GM18526 (cell line): ENCODE results near the gene USP46.

ENCODE experiments used
- POLR2A ChIP-seq: IDR thresholded peaks from 3 replicates; pipeline ENCODE4 v1.6.1; 2011; ENCODE audit not compliant: insufficient read length; ENCODE audit errors: extremely low read depth

USP46 gene

GRCh38 chr4:52576326-52576725 lies 82.8 kb downstream of the USP46 start:
- TF ChIP-seq POLR2A = no peak

GRCh38 chr4:52575406-52575805 lies 83.7 kb downstream of the USP46 start:
- TF ChIP-seq POLR2A = no peak

DNA sequence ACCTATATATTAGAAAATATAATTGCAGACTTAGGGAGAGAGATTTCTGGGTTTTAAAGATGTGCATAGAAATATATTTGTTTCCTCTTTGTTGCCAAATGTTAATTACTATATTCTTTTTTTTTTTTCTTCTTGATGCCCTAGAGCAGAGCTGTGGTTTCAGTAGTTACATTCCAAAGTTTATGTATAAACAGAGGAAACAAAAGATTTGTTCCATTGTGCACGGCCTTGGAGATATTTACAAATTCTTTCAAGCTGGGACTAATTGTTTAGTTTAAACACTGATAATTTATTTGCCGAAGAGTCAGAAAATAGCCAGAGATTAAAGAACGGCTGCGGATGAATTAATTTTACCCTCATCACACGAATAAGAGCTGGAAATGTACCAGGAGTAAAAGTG lies 85.1 kb downstream of the USP46 start:
- TF ChIP-seq POLR2A = no peak

- TF ChIP-seq POLR2A = no peak
Observed at GRCh38 chr4:52573551-52573950, 85.5 kb downstream of the USP46 start.

- TF ChIP-seq POLR2A = no peak
Observed at GRCh38 chr4:52572936-52573485, 86.1 kb downstream of the USP46 start.

DNA sequence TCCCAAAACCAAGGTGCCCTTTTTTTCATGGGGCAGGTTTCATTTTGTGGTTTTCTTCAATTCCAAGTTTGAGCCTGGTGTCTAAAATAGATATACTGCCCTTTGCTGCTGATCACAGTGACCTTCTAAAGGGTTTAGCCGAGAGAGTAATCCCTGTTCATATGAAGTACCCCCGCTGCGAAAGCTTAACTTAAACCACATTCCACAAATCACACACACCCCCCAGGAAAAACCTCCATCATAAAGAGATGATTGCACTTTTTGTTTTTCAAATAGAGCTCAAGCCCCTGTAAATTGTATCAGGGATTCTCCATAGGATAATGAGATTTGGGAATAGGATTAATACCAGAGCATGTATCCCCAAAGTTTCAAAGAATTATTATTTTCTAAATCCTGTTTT lies 90.8 kb downstream of the USP46 start:
- TF ChIP-seq POLR2A = no peak

GRCh38 chr4:52566136-52567031 lies 92.7 kb downstream of the USP46 start:
- TF ChIP-seq POLR2A = no peak

- no peak for TF ChIP-seq POLR2A
Observed at GRCh38 chr4:52560844-52561280, 98.2 kb downstream of the USP46 start.

GRCh38 chr4:52555356-52555716 lies 103.8 kb downstream of the USP46 start:
- TF ChIP-seq POLR2A = no peak

DNA sequence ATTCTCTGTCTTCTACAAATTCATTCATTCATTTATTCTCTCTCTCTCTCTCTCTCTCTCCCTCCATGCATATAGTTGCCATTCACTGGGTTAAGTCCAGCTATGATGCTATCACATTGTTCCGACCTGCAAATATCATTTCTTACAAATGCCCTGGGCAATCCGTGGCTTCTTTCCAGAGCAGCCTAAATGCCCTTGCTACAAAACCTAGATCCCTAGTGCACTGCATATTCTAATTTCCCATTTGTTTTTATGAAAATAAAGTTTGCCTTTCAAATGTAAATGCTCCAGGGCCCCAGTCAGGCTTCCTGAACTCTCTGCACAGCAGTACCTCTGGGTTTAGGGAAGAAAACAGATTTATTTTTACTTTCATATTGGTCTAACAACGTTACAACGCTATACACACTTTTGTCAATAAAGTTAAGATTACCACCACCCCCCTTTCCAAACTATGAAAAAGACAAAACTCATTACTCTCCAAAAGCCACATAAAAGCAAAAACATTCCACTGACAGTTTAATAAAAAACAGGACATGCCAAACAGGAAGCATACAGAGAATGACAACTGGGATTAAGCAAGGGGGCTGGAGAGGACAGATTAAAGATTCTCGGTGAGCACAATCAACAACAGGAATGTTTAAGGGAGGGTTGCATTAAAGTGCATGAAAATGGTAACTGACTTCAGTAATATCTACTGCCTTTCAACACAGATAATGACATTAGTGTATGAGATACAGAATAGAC lies 104.3 kb downstream of the USP46 start:
- no peak for TF ChIP-seq POLR2A

GRCh38 chr4:52552778-52553177 lies 106.3 kb downstream of the USP46 start:
- TF ChIP-seq POLR2A = no peak

DNA sequence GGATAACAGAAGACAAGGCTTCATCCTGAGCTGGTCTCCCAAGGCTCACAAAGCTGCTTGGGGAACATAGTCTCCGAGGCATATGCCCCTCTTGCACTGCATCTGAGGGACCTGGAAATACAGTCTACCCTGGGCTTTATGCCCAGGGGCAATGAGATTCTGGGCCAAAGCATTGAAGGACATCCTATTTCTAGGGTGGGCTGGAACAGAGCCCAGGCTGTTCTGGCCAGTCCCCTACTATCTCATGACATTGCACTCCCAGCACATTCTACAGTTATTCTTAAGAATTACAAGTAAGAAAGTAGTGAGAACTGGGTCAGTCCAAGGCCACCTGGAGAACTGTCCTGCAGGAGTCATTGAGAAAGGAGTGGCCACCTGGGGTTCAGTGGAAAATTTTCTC lies 107.6 kb downstream of the USP46 start:
- no peak for TF ChIP-seq POLR2A

DNA sequence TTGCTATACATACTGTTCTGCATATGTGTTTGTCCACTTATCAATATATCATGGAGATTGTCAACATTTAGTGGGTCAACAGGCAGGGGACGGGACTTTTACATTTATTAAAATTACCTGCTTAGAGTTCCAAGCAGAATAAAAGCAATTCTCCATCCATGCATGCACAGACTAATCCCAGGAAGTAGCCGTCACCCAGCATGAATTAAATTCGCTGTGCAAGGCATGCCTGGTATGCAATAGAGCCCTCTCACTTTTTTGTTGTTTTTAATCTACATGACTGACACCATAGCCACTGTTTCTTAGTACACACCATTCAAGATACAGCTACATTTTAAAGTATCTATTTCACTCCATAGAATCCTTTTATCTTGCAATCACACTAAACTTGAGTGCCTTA lies 108.9 kb downstream of the USP46 start:
- TF ChIP-seq POLR2A = no peak

DNA sequence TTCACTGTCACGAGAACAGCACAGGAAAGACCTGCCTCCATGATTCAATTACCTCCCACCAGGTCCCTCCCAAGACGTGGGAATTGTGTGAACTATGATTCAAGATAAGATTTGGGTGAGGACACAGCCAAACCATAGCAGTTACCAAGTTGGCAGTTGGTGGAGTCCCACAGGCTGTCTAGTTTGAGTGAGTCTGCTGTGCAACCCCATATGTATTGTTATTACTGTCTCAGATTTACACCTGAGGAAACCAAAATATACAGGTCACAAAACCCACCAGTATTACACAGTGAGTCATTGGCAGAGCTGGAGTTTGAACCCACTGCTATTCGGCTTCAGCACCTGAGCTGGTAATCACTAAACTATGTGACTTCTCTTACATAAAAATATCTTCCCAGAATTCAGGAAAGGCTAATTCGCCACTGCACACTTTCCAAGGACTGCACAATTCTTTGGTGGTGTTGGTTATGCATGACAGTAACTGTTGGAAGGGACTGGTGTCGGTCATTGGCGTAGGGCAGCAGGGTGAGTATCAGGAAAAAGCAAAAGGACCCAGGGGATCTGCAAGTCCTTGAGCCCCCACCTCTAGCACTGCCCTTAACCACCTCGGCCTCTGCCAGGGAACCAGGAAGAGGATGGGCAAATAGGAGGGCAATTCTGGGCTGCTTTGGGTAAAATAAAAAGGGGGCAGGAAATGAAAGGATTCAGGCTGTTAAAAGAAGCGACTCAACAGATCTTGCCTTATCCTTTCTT lies 110.1 kb downstream of the USP46 start:
- no peak for TF ChIP-seq POLR2A

DNA sequence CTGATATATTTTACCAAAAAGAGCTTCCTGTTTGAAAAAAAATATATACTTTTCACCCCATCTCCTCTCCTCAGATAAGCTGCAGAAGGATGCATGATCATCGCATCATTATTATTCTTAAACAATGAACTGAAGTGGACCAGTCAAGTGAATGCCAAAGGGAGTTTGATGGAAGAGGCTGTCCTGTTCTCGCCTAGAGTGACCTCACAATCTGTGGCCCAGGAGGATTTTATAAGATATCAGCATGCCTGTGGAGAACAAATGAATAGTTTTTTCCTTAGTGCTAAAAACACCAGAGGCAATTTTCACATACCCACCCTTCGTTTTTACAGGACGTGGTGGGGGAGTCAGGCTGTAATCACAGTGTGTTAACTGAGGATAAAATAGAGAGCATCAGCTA lies 112.7 kb downstream of the USP46 start:
- no peak for TF ChIP-seq POLR2A
